Measurements from ENCODE around the gene BIRC2.

DNA sequence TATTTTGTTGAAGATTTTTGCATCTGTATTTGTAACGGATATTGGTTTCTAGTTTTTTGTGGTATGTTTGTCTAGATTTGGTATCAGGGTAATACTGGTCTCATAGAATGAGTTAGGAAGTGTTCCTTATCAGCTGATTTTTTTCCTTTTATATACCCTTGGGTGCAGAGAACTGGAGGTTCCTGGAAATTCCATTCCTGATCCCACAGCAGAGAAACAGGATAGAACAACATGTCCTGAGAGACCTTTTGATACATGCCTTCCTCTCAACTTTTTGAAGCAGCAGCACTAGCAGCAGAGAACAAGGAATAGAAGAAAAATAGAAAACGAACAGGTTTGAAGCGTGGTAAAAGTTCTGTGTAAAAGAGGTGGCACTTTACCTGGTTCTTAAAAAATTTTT is 36.8 kb downstream of the BIRC2 start:
- TF ChIP-seq, protein P1, sequence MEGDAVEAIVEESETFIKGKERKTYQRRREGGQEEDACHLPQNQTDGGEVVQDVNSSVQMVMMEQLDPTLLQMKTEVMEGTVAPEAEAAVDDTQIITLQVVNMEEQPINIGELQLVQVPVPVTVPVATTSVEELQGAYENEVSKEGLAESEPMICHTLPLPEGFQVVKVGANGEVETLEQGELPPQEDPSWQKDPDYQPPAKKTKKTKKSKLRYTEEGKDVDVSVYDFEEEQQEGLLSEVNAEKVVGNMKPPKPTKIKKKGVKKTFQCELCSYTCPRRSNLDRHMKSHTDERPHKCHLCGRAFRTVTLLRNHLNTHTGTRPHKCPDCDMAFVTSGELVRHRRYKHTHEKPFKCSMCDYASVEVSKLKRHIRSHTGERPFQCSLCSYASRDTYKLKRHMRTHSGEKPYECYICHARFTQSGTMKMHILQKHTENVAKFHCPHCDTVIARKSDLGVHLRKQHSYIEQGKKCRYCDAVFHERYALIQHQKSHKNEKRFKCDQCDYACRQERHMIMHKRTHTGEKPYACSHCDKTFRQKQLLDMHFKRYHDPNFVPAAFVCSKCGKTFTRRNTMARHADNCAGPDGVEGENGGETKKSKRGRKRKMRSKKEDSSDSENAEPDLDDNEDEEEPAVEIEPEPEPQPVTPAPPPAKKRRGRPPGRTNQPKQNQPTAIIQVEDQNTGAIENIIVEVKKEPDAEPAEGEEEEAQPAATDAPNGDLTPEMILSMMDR (IDR thresholded peaks at IDR 0.05), result no peak
- no peak for TF ChIP-seq POLR2AphosphoS5 (IDR thresholded peaks at IDR 0.05; ENCODE audit: low read depth, low read length)
- TF ChIP-seq, protein P2, sequence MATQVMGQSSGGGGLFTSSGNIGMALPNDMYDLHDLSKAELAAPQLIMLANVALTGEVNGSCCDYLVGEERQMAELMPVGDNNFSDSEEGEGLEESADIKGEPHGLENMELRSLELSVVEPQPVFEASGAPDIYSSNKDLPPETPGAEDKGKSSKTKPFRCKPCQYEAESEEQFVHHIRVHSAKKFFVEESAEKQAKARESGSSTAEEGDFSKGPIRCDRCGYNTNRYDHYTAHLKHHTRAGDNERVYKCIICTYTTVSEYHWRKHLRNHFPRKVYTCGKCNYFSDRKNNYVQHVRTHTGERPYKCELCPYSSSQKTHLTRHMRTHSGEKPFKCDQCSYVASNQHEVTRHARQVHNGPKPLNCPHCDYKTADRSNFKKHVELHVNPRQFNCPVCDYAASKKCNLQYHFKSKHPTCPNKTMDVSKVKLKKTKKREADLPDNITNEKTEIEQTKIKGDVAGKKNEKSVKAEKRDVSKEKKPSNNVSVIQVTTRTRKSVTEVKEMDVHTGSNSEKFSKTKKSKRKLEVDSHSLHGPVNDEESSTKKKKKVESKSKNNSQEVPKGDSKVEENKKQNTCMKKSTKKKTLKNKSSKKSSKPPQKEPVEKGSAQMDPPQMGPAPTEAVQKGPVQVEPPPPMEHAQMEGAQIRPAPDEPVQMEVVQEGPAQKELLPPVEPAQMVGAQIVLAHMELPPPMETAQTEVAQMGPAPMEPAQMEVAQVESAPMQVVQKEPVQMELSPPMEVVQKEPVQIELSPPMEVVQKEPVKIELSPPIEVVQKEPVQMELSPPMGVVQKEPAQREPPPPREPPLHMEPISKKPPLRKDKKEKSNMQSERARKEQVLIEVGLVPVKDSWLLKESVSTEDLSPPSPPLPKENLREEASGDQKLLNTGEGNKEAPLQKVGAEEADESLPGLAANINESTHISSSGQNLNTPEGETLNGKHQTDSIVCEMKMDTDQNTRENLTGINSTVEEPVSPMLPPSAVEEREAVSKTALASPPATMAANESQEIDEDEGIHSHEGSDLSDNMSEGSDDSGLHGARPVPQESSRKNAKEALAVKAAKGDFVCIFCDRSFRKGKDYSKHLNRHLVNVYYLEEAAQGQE (IDR thresholded peaks at IDR 0.05; ENCODE audit: insufficient read depth in 1 of 2, low read depth in 2 of 2, low read length in 1 of 2), result no peak
